Thyroid gland (tissue), 4 donors: Measurements from ENCODE around the gene SHROOM1. TPM values are rescaled to one million over a fixed set of nuclear protein-coding genes. Genes with fewer than 3 reads are reported as not detected.

ENCODE experiments used
- DNase-seq, 2 donors: peaks; one replicate each; pipeline ENCODE4 v3.0.0-alpha.2; 2019
- H3K27ac ChIP-seq, 3 donors: fragments of 200-600 bp; sonication (generic); 1 replicate in 2 of 3; 2 replicates in 1 of 3; pipeline ENCODE4 v1.5.1; 2016 to 2019; ENCODE audit warnings: mild to moderate bottlenecking in 1 of 3, moderate library complexity in 1 of 3
- H3K27me3 ChIP-seq: fragments of 200-600 bp; sonication (generic); one replicate; pipeline ENCODE4 v1.5.1; 2019
- H3K36me3 ChIP-seq, 2 donors: fragments of 200-600 bp; sonication (generic); one replicate each; pipeline ENCODE4 v1.5.1; 2016 to 2019
- H3K4me1 ChIP-seq, 2 donors: fragments of 200-600 bp; sonication (generic); one replicate each; pipeline ENCODE4 v1.5.1; 2017 to 2019
- H3K4me3 ChIP-seq, 3 donors: fragments of 200-600 bp; sonication (generic); replicated peaks in 1 of 3; 1 replicate in 2 of 3; 2 replicates in 1 of 3; pipeline ENCODE4 v1.5.1; 2016; ENCODE audit warnings: mild to moderate bottlenecking in 1 of 3
- H3K9me3 ChIP-seq: fragments of 200-600 bp; sonication (generic); one replicate; pipeline ENCODE4 v1.5.1; 2017
- POLR2A ChIP-seq, 2 donors: fragments of 450-650 bp; IDR thresholded peaks; one replicate each; pipeline ENCODE4 v1.6.1; 2017; ENCODE audit warnings: antibody characterized with exemption in 2 of 2, mild to moderate bottlenecking in 2 of 2, moderate library complexity in 1 of 2
- WGBS, 2 donors: methylation state at CpG; one replicate each; pipeline ENCODE4 v1.1.5; 2017; 5-methylcytosine and 5-hydroxymethylcytosine counted together
- intact Hi-C: fragments of 100-400 bp; cut with DNase I; formaldehyde crosslinking; loops from one replicate; pipeline ENCODE4 v1.15.1; 2023
- total RNA-seq, 4 donors: library from RNA; depleted of rRNA; stranded (reverse); fragments of >200 nt; gene quantifications; one replicate each; pipeline ENCODE4 v1.2.3, GENCODE V29; 2016
- TF ChIP-seq, protein P1 (sequence below), 6 experiments: fragments of 200-600 bp in 3 of 6; fragments of 450-650 bp in 3 of 6; sonication (generic) in 3 of 6; IDR thresholded peaks; one replicate each; pipeline ENCODE4 v1.5.1; 2016 to 2019; ENCODE audit warnings: antibody characterized with exemption in 6 of 6, mild to moderate bottlenecking in 2 of 6, inconsistent platforms in 1 of 6, moderate library complexity in 1 of 6

SHROOM1 gene
- total RNA-seq, 4 donors from 2014 or later: 7.6 to 21.4 (median 14.2) TPM

DNA sequence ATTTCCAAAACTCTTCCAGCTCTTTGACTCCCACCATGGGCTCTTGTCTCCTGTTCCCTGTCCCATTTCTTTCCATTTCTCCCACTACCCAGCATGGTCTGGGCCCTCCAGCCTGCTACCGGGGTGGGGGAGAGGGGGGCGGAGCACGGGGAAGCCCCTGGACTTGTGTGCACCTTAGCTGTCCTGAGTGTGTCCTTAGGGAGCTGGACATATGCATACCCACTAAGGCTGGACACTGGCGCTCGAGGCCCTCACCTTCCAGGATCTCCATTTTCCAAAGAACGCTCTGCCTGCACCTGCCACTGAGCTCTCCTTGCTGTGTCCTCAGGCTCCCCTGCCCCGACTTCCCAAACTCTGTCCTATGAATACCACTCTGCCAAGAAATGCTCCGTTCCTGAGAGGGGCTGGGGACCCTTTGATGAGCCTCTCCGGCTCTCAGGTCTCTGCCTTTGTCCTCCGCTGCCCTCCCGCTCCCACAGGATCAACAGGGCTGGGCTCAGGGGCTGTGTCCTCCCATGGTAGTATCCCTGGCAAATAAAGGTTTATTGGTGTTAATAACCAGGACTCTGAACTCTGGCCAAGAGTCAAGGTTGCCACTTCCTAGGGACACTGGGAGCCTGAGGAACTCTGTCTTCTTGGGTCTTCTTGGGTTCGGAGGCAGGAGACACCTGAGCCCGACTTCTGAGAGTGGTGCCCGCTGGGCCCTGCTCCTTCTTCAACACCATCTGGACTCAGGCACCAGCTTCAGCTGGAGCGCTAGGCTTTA lies 831 bp upstream of the SHROOM1 start:
- TF ChIP-seq POLR2A (IDR thresholded peaks at IDR 0.05): no peak
- TF ChIP-seq, protein P1, sequence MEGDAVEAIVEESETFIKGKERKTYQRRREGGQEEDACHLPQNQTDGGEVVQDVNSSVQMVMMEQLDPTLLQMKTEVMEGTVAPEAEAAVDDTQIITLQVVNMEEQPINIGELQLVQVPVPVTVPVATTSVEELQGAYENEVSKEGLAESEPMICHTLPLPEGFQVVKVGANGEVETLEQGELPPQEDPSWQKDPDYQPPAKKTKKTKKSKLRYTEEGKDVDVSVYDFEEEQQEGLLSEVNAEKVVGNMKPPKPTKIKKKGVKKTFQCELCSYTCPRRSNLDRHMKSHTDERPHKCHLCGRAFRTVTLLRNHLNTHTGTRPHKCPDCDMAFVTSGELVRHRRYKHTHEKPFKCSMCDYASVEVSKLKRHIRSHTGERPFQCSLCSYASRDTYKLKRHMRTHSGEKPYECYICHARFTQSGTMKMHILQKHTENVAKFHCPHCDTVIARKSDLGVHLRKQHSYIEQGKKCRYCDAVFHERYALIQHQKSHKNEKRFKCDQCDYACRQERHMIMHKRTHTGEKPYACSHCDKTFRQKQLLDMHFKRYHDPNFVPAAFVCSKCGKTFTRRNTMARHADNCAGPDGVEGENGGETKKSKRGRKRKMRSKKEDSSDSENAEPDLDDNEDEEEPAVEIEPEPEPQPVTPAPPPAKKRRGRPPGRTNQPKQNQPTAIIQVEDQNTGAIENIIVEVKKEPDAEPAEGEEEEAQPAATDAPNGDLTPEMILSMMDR (IDR thresholded peaks at IDR 0.05): no peak

DNA sequence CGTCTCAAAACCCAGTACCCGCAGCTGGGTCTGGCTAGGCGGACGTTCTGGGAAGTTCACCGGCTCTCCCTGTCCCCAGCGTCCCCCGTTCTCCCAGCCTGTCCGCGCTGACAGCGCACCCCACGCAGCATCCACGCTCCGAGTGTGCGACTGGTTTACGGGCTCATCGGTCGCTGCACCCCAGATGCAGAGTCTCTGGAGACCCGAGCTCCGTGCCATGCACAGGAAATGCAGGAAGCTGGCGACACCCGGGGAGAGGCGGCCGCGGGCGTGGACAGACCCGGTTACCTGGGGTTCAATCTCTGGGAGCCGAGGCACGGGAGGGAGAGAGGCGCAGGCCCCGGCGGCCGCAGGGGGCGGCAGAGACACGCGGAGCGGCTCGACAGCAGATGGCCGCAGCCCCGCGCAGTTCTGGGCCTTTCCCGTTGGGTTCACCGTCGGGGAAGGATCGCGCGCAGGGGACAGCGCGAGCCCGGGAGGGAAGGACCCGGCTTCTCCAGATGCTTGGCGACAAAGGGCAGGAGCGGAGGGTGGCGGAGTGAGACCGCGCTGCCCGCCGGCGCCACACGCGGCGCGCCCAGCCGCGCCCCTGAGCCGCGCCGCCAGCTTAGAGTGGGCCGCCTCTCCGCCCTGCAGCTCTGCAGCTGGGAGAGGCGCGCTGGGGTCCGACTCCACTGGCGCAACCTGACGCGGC lies 558 bp downstream of the SHROOM1 start:
- H3K9me3 ChIP-seq: no peaks in the 10 kb centered on the region
- TF ChIP-seq POLR2A (IDR thresholded peaks at IDR 0.05): no peak
- TF ChIP-seq, protein P1 (IDR thresholded peaks at IDR 0.05): peak; percentile 49 to 92 (median 76)
- H3K4me3 ChIP-seq: peak overlapping the region; percentile 63 to 84 (median 67)
- H3K27ac ChIP-seq: peak overlapping the region; percentile 11 to 84 (median 78)
- peaks cover 10 to 16% of the 10 kb centered on the region in 2 donors for H3K4me1 ChIP-seq
- peak; percentile 72 to 77 for DNase-seq
- no peaks in the 10 kb centered on the region for H3K36me3 ChIP-seq
- WGBS, 2 donors: 14 to 60% methylated on average over 1 to 13 of the region's 75 CpGs
- H3K27me3 ChIP-seq: no peaks in the 10 kb centered on the region
- intact Hi-C loops: loop anchor here (5.0 to 10.0 kb wide), 4 partner anchors 42 to 445 kb away; partner anchors contain the start of genes CCNI2 and LEAP2

More for the DNA sequence above, 831 bp upstream of the SHROOM1 start:
- 90 to 92% methylated on average over 14 to 15 of the region's 15 CpGs for WGBS, 2 donors
- Histone ChIP-seq H3K27me3 (no peaks in the 10 kb centered on the region), H3K4me3 (peak overlapping the region in 2 of 3 donors; percentile 67 to 84), H3K4me1 (peaks cover 10 to 16% of the 10 kb centered on the region in 2 donors), H3K9me3 (no peaks in the 10 kb centered on the region), H3K27ac (peak overlapping the region in 2 of 3 donors; percentile 78 to 84), H3K36me3 (no peaks in the 10 kb centered on the region)
- no peak for DNase-seq
- intact Hi-C loops: no loop called here

DNA sequence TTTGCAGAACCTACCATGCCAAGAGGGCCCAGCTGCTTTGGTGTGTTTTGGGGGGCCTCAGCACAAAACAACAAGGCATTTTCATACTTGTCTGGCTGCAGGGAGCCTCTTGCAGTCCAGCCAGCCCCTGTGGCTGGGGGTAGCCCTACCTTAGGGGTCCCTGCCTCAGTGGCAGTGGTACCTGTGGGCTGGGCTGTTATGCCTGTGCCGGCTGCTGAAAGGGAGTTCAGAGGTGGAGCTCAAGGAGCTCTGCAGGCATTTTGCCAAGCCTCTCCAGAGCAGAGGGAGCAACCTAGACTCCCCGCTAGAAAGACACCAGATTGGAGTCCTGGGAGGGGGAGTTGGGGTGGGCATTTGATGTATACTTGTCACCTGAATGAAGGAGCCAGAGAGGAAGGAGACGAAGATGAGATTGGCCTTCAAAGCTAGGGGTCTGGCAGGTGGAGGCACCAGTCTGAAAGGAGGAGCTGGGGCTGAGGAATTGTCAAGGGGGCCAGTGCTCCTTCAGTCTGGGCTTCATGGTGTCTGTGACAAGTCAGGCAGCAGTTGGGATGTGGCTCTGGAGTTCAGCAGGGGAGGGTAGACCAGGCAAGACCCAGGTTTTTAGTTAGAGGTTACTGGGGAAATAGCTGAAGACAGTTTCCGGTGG lies 1.5 kb downstream of the SHROOM1 start:
- H3K27me3 ChIP-seq: no peaks in the 10 kb centered on the region
- peak; percentile 61 to 62 for DNase-seq

DNA sequence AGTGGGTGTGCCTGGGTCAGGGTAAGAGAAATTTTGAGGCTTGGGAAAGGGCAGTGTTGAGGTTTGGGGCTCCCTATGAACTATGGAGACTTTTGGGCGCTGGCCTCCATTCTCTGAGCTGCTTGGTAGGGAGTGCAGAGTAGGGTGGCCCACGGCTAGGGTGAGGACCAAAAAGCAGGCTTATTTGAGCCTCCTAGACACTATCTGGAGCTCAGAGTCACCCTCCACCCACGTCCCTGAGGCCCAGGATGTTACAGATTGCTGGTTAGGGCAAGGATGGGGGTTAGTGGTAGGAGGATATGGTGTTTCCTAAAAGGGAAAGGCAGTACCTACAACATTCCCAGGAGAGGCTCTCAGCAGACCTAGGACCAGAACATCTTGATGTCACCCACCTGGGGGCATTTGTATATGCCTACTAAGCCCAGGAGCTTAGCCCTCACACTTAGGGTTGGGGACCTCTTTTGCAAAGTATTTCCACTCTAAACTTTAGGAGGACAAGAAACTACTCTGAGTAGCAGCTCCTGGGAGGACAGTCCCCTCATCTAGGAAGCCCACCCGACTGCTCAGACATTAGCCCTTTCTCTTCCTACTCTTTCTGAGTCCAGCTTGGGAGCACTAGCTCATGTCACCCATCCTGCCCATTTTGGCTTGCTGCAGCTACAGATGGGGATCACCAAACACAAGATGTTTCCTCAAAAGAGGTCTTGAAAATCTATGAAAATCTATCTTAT lies 2.3 kb downstream of the SHROOM1 start:
- intact Hi-C loops: loop anchor here (5.0 to 10.0 kb wide), 4 partner anchors 44 to 443 kb away; partner anchors contain the start of genes CCNI2 and LEAP2
- H3K4me3 ChIP-seq: no peak overlapping the region
- no peaks in the 10 kb centered on the region for H3K36me3 ChIP-seq
- H3K27me3 ChIP-seq: no peaks in the 10 kb centered on the region
- no peak for DNase-seq
- H3K27ac ChIP-seq: no peak overlapping the region
- WGBS, 2 donors: 87 to 88% methylated on average over 4 of the region's 4 CpGs
- H3K9me3 ChIP-seq: no peaks in the 10 kb centered on the region
- TF ChIP-seq, protein P1 (IDR thresholded peaks at IDR 0.05): no peak
- no peak for TF ChIP-seq POLR2A (IDR thresholded peaks at IDR 0.05)
- peaks cover 10 to 16% of the 10 kb centered on the region in 2 donors for H3K4me1 ChIP-seq

More for the DNA sequence above, 1.5 kb downstream of the SHROOM1 start:
- Histone ChIP-seq H3K4me1 (peaks cover 10 to 16% of the 10 kb centered on the region in 2 donors), H3K4me3 (no peak overlapping the region), H3K36me3 (no peaks in the 10 kb centered on the region), H3K27ac (no peak overlapping the region), H3K9me3 (no peaks in the 10 kb centered on the region)
- no peak for TF ChIP-seq POLR2A (IDR thresholded peaks at IDR 0.05)
- TF ChIP-seq, protein P1 (IDR thresholded peaks at IDR 0.05): no peak
- intact Hi-C loops: loop anchor here (5.0 to 10.0 kb wide), 4 partner anchors 43 to 444 kb away; partner anchors contain the start of genes CCNI2 and LEAP2
- WGBS, 2 donors: 55 to 57% methylated on average over 4 of the region's 4 CpGs
